ENCODE measurements around the gene EIF4A3. TPM values are rescaled to one million over a fixed set of nuclear protein-coding genes. Genes with fewer than 3 reads are reported as not detected.

Gene EIF4A3
- total RNA-seq, 1 donor from 2014 or later, result 76.6 TPM

DNA sequence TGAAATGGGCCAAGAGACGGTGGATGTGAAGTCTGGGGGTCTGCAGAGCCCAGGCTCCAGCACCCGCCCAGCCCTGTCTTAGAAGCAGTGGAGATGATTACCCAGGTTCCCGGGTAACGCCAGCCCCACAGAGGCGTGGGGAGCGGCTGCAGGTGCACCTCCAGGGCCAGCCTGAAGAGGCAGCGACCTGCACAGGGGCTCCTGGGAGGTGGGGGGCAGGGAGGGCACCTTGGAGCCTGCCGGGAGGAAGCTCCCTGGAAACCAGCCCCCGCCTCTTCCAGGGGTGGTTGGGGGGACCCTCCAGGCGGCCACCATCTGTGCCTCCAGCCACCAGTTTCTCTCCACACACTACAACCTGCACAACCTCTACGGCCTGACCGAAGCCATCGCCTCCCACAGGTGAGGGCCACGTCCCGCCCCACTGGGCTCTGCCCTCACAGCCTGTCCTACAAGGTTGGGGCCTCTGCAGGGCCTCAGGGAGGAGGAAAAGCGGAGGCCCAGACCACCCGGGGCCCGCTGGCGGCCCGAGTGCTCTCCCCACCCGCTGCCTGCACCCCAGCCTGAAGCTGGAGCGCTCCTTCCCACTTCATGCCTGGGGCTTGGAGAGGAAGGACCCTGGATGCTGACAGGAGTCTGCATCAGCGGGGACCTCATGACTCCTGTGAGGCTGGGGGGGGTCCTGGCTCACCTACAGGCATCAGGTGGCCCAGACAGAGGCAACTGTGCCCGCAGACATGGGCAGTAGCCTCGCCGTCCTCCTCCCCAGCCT, 35.0 kb downstream of the EIF4A3 start:
- no peak overlapping the region for H3K4me3 Mint-ChIP-seq (ENCODE audit: unreplicated experiment)
- H3K4me1 Mint-ChIP-seq (ENCODE audit: unreplicated experiment), result no peaks in the 10 kb centered on the region
- H3K27ac Mint-ChIP-seq (ENCODE audit: unreplicated experiment), result no peak overlapping the region
- H3K36me3 Mint-ChIP-seq (ENCODE audit: low read depth, unreplicated experiment), result peaks cover 18% of the 10 kb centered on the region
- H3K27me3 Mint-ChIP-seq (ENCODE audit: unreplicated experiment), result peaks cover 4% of the 10 kb centered on the region
- no peak for DNase-seq (ENCODE audit: low spot score)
- TF ChIP-seq, protein P1, sequence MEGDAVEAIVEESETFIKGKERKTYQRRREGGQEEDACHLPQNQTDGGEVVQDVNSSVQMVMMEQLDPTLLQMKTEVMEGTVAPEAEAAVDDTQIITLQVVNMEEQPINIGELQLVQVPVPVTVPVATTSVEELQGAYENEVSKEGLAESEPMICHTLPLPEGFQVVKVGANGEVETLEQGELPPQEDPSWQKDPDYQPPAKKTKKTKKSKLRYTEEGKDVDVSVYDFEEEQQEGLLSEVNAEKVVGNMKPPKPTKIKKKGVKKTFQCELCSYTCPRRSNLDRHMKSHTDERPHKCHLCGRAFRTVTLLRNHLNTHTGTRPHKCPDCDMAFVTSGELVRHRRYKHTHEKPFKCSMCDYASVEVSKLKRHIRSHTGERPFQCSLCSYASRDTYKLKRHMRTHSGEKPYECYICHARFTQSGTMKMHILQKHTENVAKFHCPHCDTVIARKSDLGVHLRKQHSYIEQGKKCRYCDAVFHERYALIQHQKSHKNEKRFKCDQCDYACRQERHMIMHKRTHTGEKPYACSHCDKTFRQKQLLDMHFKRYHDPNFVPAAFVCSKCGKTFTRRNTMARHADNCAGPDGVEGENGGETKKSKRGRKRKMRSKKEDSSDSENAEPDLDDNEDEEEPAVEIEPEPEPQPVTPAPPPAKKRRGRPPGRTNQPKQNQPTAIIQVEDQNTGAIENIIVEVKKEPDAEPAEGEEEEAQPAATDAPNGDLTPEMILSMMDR (IDR thresholded peaks at IDR 0.05; ENCODE audit: unreplicated experiment), result no peak
- no peaks in the 10 kb centered on the region for H3K9me3 Mint-ChIP-seq (ENCODE audit: unreplicated experiment)

DNA sequence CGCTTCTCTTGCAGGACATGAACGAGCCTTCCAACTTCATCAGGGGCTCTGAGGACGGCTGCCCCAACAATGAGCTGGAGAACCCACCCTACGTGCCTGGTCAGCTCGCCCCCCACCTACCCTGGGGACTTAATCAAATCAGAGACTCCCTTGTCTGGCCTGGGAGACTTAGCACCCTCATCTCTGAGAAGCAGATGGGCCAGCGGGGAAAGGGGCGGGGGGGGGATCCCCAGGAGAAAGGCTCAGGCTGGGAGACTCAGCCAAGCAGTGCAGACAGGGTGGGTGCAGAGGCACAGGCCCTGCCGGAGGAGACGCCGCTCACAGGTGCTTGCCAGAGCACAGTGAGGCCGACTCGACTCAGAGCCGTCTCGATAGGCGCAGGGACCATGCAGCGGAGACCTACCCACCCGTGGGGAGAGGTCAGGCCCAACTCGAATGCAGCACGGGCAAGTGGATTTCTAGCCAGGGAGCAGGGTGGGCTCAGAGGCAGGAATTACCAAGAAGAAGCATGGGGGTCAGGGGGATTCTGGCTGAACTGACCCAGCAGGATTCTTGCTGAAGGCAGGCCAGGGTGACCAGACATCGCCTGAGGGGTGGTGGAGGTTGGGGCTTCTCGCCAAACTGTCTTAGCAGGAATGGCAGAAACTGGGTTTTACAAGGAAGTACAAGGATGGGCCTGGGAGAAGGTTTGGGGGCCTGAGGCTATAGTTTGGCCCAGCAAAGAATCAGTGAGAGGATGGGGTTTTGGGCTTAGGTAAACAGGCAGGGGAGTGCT, 35.8 kb downstream of the EIF4A3 start:
- Mint-ChIP-seq H3K9me3 (ENCODE audit: unreplicated experiment) (no peaks in the 10 kb centered on the region), H3K36me3 (ENCODE audit: low read depth, unreplicated experiment) (peaks cover 17% of the 10 kb centered on the region), H3K4me3 (ENCODE audit: unreplicated experiment) (no peak overlapping the region), H3K27ac (ENCODE audit: unreplicated experiment) (no peak overlapping the region), H3K4me1 (ENCODE audit: unreplicated experiment) (no peaks in the 10 kb centered on the region), H3K27me3 (ENCODE audit: unreplicated experiment) (peaks cover 3% of the 10 kb centered on the region)
- TF ChIP-seq, protein P1 (IDR thresholded peaks at IDR 0.05; ENCODE audit: unreplicated experiment), result no peak
- no peak for DNase-seq (ENCODE audit: low spot score)

DNA sequence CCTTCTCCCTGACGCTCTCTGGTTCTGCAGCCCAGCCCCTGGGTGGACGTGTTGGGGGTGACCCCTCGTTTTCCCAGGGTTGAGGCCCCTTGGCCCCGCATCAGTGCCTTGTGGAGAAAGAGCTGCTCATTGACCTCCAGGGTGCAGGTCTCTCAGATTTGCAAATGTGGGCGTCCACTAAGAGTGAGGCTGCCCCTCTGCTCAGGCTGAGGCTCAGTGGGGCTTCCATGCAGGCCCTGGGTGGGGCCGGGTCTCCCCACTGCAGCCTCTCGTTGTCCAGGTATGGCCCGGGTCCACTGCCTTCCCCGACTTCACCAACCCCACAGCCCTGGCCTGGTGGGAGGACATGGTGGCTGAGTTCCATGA, 36.5 kb downstream of the EIF4A3 start:
- Mint-ChIP-seq H3K4me1 (ENCODE audit: unreplicated experiment) (no peaks in the 10 kb centered on the region), H3K36me3 (ENCODE audit: low read depth, unreplicated experiment) (peaks cover 17% of the 10 kb centered on the region), H3K4me3 (ENCODE audit: unreplicated experiment) (no peak overlapping the region), H3K27me3 (ENCODE audit: unreplicated experiment) (peaks cover 3% of the 10 kb centered on the region), H3K27ac (ENCODE audit: unreplicated experiment) (no peak overlapping the region), H3K9me3 (ENCODE audit: unreplicated experiment) (no peaks in the 10 kb centered on the region)
- no peak for DNase-seq (ENCODE audit: low spot score)
- TF ChIP-seq, protein P1 (IDR thresholded peaks at IDR 0.05; ENCODE audit: unreplicated experiment), result no peak

DNA sequence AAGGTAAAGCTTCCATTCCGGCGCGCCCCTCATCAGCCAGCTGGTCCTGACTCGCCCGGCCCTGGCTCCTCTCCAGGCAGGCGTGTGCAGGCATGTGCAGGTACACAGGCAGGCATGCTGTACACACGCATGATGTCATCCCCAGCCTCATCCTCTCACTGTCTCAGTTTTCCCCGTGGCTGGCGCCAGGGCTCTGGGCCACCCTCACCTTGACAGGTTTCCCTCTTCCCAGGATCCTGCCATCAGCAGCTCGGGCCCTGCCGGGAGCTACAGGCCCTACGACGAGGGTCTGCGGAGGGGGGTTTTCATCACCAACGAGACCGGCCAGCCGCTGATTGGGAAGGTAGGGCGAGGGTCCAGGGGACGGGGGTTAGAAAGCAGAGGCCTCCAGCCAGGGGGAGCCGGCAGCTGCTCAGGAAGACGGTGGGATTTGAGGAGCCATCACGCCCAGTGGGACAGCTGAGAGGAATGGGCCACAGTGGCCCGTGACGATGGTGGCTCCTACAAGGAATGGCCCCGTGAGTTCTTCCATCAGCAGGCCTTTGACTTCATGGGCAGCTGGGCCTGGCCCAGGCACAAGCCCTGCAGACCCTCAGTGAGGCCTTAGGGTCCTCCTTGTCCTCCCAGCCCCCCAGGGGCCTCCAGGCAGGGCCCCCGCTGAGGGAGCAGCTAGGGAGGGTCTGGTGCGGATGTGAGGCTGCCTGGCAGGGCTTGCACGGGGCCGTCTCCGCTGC, 37.0 kb downstream of the EIF4A3 start:
- TF ChIP-seq, protein P1 (IDR thresholded peaks at IDR 0.05; ENCODE audit: unreplicated experiment), result no peak
- no peak overlapping the region for H3K27ac Mint-ChIP-seq (ENCODE audit: unreplicated experiment)
- H3K4me3 Mint-ChIP-seq (ENCODE audit: unreplicated experiment), result no peak overlapping the region
- H3K27me3 Mint-ChIP-seq (ENCODE audit: unreplicated experiment), result peaks cover 3% of the 10 kb centered on the region
- DNase-seq (ENCODE audit: low spot score), result no peak
- H3K4me1 Mint-ChIP-seq (ENCODE audit: unreplicated experiment), result no peaks in the 10 kb centered on the region
- H3K9me3 Mint-ChIP-seq (ENCODE audit: unreplicated experiment), result no peaks in the 10 kb centered on the region
- H3K36me3 Mint-ChIP-seq (ENCODE audit: low read depth, unreplicated experiment), result peaks cover 17% of the 10 kb centered on the region
